Measurements from ENCODE around the gene PHF13.
"Not testable (repeated sequence)": the region's sequence is repeated elsewhere in the genome, so short reads cannot be mapped to it uniquely, and the experiment has no call there.

Gene PHF13

DNA sequence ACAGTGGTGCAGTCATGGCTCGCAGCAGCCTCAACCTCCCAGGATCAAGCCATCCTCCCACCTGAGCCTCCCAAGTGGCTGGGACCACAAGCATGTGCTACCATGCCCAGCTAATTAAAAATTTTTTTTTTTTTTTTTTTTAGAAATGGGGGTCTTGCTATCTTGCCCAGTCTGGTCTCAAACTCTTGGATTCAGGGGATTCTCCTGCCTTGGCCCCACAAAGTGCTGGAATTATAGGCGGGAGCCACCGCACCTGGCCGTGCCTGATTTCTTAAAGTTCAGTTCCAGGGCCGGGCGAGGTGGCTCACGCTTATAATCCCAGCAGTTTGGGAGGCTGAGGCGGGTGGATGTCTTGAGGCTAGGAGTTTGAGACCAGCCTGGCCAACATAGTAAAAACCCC lies 17.5 kb downstream of the PHF13 start:
- no peak for DNase-seq

DNA sequence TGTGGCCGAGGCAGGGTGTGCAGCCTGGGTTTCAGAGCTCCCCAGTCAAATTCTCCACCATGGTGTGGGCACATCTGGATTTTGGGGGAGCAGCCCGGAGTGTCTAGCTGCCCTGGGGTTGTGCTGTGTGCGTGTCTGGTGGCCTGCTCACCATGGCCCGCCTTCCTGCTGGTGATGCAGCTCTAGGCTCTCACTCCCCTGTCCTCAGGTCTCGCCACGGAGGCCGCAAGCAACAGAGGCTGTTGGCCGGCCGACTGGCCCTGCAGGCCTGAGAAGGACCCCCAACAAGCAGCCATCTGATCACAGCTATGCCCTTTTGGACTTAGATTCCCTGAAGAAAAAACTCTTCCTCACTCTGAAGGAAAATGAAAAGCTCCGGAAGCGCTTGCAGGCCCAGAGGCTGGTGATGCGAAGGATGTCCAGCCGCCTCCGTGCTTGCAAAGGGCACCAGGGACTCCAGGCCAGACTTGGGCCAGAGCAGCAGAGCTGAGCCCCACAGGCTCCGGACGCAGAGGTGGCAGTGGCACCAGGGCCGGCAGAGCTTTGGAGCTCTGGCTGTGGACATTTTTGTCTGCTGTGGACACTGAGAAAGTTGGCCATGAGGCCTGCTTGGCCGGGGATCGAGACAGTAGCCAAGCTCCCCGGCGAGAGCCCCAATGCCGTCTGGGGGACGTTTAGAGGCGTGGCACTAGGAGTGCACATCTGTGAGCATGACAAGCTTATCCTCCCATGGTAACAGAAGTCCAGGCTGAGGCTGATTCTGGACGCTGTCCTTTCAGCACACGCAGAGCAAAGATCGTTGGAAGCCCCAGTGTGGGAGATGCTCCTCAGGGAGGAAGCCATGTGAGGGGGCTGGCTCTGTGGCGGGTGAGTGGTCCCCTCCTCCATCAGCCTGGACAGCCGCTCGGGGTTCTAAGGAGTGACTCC lies 19.3 kb downstream of the PHF13 start:
- DNase-seq, result no peak

DNA sequence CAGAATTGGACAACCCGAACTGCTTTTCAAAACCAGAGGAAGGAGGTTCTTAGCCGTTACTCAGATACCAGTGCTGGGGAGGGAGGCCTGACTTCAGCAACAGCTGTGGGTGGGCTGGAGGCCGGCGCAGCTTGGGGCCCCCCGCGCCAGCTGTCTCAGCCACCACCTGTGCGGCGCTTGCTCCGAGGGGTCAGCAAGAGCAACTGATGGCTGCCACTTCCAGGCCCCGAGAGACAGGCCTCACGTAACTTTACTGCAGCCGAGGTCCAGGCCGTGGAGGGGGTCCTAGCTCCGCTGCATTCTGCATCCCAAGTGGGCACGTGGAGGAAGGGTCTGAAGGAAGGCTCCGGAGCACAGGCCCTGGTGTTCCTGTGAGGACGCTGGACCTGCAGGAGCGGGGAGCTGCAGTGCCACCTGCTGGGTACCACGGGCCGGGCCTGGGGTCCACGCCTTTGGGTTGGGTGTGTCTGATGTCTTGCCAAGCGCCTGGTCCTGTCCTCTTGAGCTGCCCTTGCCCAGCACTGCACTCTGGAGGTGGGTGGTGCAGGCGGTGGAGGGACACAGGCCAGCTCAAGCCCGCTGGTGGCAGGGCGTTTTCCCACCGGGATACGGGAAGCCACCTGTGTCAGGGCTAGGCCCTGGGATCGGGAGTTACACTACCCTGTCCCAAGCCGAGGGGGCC lies 21.0 kb downstream of the PHF13 start:
- DNase-seq, result peak in 3 of 4 experiments; percentile 11 to 31 (median 26)

DNA sequence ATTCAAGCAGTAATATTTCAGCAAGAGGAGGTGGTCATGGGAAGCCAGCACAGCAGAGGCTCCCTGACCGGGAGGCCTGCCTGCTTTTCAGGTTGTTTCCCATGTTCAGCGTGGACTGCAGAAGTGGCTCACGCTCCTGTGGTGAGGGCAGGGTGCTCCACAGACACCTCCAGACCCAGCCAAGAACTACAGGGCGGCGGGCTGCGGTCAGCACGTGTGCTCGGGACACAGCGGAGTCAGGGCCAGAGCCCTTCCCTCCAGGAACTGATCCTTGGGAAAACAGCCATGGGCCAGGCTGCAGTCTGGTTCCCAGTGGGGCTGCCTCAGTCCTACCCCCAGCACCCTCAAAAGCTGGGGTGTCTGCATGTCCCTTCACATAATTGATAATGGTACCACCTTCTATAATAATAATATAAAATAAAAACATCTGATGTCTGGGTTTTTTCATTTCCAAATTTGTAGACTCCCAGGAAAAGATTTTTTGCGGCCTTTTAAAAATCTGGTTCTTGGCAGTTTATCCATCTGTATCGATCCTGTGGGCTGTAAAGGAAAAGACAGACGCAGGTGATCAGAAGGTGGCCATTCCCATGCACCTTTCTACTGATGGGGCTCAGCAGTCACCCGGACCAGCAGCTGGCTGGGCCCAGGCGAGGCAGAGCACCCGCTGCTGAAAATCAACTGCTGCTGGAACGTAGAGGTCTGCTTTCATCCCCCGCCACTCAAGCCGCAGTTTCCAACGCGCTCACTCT lies 21.8 kb downstream of the PHF13 start:
- no peak for DNase-seq

DNA sequence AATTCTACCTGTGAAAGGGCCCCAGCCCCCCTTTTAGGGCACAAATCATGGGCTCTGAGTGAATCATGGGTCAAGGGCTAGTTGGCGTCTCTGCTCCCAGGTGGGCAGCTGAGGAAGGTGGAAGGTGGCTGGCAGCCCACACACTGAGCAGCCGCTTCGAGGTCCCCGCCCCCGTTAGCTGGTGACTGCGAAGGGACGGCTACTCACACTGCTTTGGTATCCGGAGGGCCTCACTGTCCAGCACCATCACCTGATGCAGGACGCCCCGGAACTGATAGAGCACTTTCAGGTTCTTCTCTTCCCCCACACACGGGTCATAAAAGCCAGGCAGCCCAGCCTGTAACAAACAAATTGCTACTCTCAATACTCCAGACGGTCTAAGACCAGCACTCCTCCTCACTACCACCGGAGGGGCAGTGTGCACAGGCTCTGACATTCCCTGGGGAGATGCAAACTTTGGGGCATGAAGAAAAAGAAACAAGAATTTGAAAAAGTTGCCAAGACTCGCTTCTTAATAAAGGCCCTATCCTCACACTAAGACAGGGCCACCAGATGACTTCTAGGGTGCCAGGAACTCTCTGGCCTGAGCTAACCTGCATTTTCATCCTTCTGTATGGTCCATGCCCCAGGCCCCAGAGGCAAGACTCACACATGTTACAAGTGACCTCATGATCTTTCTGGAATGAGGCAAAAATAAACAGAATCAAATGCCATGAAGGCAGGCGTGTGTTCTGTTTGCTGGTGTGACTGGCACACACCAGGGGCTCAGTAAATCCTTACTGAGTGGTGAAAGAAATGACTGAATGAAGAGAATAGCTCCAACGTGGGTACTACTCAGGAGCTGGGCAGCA lies 22.6 kb downstream of the PHF13 start:
- DNase-seq, result no peak

DNA sequence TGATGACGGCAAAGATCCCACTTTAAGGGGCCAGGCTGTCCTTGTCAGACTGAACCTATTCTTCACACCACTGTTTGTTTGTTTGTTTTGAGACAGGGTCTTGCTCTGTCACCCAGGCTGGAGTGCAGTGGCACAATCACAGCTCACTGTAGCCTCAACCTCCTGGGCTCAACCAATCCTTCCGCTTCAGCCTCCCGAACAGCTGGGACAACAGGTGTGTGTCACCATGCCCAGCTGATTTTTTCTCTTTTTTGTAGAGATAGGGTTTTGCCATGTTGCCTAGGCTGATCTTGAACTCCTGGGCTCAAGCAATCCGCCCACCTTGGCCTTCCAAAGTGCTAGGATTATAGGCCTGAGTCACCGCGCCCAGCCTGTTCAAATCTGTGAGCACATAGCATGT lies 23.2 kb downstream of the PHF13 start:
- DNase-seq, result not testable (repeated sequence)

DNA sequence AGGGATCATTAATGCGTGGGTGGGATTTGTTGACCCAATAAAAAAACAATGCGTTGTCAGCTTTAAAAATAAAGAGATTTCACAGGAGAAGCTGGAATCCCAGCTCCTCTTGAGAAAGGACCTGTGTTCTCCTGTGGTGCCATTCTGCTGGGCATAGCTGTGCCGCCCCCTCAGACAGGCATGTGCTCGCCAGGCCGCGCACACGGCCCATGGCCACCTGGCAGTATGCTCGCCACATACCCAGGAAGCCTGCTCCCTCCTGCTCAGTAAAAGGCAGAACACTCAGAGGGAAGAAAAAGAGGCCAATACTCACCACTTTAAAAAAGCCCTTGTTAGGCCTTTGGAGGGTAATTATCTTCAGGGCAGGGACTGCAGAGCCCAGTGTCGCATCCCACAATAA lies 24.2 kb downstream of the PHF13 start:
- no peak for DNase-seq

DNA sequence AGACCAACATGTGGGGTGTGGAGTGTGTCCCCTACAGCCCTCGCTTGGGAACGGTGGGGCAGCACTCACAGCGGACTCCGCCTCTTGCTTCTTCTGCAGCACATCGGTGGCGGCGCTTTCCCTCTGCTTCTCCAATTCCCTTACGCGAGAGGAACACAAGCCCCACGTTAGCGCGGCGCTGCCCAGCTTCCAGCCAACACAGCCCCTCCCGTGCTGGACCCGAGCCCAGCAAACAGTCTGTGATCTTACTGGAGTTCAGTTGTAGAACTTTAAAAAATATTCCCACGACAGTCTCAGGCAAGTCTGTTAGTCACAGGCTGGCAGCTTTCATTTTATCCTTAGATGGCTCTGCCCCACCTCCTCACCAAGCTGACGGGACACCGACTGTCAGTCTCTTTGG lies 24.7 kb downstream of the PHF13 start:
- no peak for DNase-seq

DNA sequence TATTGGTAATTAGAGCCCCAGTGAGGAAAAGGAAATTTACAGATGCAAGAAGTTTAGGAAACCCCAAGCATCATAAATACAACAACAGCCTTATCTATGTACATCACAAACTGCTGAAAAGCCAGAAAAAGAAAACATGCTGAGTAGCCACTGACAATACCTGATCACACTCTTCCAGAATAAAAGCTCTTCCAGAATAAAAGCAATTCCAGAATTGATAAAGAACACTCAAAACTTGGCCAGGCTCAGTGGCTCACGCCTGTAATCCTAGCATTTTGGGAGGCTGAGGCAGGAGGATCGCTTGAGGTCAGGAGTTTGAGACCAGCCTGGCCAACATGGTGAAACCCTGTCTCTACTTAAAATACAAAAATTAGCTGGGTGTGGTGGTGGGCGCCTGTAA lies 27.3 kb downstream of the PHF13 start:
- not testable (repeated sequence) for DNase-seq

DNA sequence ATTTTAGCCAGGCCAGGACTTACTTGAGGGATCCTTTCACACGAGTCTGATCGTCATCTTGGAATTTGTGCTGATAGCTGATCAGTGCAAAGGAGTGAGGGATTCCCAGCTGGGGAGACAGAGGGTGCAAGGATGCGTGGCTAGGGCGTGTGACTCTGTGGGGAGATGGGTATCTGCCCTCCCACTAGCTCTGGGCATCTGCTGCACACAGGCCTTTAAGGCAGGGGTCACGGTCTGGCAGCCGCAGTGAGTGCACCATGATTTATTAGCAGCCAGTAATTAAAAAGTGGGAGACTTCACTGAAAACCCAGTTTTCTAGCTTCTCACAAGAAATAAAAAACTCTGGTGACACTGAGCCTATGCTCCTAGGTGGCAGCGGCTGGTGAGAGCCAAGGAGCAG lies 31.5 kb downstream of the PHF13 start:
- DNase-seq, result no peak

DNA sequence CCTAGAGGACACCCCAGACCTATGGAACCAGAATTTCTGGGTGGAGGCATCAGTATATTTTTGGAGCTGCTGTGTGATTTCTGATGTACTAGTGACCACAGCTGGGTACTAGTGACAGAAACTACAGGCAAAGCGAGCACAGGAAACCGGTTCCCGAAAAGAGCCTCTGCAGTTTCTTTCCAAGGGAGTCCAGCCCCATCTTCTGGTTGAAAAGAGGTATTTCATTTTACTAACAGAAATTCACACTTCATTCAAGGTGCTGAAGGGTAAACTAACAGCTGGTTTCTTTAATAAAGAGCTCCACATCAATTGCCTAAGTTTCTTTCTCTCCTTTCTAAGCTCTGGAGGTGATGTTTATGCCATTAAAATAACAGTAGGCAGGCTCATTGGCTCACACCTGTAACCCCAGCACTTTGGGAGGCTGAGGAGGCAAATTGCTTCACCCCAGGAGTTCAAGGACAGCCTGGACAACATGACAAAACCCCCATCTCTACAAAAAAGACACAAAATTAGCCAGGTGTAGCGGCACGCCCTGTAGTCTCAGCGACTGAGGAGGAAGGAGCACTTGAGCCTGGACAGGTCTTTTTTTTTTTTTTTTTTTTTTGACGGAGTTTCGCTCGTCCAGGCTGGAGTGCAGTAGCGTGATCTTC lies 33.1 kb downstream of the PHF13 start:
- DNase-seq, result no peak

DNA sequence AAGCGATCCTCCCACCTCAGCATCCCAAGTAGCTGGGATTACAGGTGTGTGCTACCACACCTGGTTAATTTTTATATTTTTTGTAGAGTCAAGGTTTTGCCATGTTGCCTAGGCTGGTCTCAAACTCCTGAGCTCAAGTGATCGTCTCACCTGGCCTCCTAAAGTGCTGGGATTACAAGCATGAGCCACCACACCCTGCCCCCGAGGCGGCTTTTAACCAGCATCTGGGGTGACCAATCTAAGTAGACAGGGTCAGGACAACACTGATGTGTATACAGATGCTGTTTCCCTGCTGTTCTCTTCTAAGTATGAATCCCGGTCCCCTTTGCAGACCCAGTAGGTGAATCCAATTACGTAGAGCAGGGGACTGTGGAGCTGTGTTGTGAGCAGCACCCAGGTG lies 35.0 kb downstream of the PHF13 start:
- DNase-seq, result no peak

DNA sequence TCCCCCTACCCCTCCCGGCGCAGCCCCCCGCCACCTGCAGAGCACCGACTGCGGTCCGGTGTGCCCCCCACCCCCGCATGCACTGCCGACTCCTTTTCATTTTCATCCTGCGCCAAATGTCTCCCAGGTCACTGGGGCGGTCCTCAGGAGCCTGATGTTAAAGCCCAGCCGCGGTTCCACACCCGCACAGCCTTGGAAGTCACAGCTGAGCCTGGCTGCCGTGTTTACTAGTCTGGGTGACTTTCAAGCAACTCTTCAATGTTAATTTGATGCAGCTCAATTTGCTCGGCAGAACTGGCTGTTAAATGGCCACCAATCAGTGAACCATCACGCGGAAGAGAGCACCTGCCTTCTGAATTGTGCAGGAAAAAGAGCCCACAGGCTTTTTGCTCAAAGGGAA lies 38.4 kb downstream of the PHF13 start:
- DNase-seq, result no peak

DNA sequence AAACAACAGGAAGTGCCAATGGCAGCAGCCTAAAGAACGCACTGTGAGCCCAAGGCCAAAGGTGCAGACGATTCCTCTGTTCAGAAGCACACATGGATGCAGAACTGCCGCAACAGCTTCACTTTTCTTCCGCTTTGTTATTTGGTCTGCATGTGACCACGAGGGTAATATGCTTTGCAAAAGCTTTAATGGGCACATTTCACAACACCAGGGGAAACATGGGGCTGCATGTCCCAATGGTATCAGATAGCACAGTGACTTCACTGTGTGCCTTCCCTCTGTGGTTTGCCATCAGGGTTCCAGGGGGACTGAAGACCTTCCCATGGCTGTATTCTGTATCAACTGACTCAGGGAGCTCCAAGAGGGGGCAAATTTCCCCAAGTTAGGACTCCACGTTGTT lies 39.5 kb downstream of the PHF13 start:
- DNase-seq, result no peak

DNA sequence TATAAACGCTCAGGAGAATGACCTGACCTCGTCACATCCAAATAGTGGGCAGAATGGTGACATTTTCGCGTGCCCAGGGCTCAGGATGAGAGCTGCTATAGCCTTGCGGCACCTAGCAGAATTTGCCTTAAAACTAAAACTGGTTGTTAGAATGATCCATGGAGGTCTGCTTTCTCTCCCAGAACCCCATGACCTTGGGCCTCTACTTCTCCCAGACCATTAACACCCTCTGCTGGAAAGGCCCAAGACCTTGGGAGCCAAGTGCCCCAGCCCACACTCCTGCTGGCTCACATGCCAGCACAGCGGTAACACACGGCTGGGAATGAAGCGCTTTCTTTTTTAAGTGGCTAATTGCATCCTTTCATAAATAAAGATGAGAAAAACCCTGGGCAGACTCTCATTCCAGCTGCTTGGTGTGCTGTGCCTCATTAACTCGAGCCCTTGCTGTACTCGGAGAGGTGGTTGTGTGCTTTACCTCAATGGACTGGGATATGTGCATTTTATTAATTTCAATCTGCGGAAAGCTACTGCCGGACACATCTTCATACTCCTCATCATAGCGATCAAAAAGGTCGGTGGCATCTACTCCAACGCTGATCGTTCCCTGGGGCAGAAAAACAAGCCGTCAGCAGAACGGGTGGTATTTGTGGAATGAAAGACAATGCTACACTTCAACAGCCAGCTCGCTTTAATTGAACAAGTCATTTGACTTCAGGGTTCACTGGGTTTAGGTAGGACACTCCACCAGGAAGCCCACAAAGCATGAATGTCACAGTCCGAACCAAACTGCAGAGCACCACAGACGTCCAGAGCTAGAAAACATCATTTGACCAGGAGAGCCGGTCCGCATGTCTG lies 40.1 kb downstream of the PHF13 start:
- DNase-seq, result no peak

DNA sequence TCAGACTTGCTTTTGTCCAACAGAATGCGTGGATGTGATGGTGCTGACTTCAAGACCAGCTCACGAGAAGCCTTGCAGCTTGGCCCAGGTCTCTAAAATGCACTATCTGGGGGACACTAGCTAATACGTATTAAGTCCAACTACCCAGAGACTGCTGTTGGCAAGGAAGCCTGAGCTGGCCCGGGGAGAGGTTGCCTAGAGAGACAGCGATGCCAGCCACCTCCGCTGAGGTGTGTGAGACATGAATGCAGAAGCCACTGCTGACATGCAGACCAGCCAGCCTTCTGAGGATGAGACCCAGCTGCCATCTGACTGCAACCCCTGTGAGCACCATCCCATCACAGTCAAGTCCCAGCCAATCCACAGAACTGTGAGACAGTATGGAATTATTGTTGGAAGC lies 43.6 kb downstream of the PHF13 start:
- DNase-seq, result no peak

DNA sequence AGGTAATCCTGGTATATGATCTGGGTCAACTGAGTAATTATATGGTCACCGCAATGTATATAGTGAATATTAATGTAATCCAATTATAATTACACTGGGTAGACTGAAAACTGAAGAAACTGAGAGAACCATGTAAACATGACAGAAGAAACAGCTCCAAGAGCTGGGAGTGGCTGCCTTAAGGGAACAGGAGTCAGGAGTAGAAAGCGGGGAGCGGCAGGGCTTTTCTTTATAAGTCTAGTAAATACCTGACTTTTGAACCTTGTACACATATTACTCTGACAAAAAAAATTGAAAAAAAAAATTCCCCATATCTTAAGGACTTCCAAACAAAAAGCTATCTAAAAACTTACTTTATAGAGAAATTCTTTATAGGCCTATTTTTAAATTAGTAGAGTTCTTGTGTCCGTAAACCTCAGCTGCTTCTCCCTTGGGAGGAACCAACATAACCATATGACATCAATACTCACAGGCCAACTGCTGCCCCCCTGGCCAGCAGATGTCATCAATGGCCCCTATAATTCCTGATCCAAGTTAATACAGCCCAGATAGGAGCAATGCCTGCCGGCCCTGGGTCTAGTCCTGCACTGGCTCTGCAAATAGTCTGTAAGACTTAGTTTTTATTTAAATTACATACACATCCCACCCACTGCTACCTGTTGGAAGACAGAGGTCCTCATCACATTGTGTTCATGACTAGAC lies 45.0 kb downstream of the PHF13 start:
- no peak for DNase-seq

DNA sequence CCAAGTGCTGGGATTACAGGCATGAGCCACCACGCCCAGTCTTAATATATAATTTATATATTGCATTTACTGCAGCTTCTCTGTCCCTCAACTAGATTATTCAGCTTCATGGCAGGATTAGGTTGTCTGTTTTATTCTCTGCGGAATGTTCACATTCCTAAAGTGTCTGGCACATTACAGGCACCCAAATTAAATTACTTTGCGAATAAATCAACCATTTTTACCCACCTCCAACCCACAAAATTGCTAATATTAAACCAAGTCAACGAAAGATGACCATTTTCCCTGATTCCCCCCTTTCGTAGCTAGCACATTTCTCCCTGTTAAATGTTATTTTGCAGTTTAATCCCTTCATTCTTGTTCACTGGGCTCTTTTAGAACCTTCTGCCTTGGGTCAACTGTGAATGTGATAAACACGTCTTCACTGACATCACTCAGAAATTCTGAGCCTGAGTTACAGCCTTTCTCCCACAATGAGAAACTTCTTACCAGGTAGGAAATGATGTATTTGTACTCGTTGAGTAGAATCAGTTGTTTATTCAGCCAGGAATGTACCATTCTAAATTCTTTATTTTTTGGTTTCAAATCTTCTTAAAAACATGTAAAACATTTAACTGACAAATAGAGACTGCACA lies 47.0 kb downstream of the PHF13 start:
- no peak for DNase-seq

DNA sequence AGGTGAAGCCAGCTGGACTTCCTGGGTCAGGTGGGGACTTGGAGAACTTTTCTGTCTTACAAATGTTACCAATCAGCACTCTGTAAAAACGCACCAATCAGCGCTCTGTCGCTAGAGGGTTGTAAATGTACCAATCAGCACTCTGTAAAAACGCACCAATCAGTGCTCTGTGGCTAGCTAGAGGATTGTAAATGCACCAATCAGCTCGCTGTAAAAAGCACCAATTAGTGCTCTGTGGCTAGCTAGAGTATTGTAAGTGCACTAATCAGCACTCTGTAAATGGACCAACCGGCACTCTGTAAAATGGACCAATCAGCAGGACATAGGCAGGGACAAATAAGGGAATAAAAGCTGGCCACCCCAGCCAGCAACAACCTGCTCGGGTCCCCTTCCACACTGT lies 48.9 kb downstream of the PHF13 start:
- not testable (repeated sequence) for DNase-seq

DNA sequence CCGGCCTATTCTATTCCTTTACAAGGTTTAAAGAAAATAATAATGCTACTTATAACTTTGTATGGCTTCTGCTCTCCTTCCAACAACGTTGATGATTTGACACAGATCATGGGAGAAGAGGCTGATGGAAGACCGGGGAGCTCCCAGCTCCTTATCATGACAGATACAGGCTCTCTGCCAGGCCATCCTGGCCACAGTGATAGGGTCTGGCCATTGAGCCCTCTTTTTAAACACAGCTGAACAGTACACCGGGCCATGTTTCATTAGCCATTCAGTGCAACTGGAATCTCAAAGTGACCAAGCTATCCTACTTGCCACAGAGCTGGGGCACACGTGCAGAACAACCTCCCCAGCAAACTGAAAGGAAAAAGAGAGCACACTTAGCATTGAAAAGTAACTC lies 53.2 kb downstream of the PHF13 start:
- DNase-seq, result no peak

Data from activated naive CD4-positive, alpha-beta T cell (primary cell).